Fibroblast of the aortic adventitia (primary cell): Measurements from ENCODE around the gene CDK8. TPM values are rescaled to one million over a fixed set of nuclear protein-coding genes. Genes with fewer than 3 reads are reported as not detected.

Source experiments
- DNase-seq: peaks from one replicate; pipeline ENCODE4 v3.0.0-alpha.2; 2010; ENCODE audit warnings: low read depth
- H3K4me3 ChIP-seq: 2 replicates; pipeline ENCODE4 v1.5.1; 2011; ENCODE audit warnings: low read depth, mild to moderate bottlenecking, control low read depth, low read length, moderate library complexity
- total RNA-seq: library from RNA; depleted of rRNA; stranded (reverse); fragments of >200 nt; gene quantifications from 2 replicates; pipeline ENCODE4 v1.2.3, GENCODE V29; 2012; ENCODE audit warnings: low replicate concordance
- TF ChIP-seq, protein P1 (sequence below): IDR thresholded peaks from 2 replicates; pipeline ENCODE4 v1.5.1; 2011; ENCODE audit warnings: mild to moderate bottlenecking, low read length, control low read depth, inconsistent platforms; ENCODE audit not compliant: insufficient read depth

The CDK8 gene
- total RNA-seq, 1 donor = 13.6 TPM

DNA sequence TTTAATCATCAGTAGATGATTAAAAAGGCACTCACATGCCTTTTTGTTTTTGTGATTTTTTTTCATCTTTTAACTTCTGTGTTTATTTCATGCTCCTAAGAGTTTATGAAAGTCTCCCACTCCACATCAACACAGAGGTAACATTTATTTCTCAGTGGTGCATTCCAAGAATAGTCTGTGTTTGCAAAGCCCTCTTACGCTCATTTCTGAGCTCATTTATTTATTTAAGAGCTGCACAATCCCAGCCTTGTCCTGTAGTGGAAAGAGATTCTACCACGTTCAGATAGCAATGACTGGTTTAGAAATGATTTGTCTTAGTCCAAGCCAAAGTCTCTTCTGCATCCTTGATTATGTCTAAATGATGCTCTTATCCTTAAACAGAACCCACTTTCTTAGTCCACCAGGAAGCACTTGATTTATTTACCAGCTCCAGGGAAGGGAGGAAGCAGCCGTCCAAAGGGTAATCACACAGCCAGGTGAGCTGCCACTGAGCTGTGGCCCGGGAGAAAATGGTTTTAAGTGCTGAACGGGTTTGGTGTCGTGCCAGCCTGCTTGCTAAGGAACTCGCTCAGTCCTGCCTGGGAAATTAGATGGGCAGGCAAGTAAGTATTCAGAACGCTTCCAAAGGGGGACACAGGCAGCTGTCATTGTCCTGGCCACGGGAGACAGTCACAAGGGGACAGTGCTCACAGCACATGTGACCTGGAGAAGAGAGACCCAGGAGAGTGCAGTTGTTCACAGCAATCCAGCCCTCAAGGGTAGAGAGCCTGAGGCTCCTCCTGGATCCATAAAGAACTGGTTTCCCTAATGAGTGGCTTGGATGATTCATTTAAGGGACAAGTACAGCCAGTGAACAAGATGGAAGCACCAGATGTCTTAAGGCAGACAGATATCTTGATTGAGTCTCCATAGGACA lies 171.8 kb downstream of the CDK8 start:
- no peak overlapping the region for H3K4me3 ChIP-seq
- TF ChIP-seq, protein P1, sequence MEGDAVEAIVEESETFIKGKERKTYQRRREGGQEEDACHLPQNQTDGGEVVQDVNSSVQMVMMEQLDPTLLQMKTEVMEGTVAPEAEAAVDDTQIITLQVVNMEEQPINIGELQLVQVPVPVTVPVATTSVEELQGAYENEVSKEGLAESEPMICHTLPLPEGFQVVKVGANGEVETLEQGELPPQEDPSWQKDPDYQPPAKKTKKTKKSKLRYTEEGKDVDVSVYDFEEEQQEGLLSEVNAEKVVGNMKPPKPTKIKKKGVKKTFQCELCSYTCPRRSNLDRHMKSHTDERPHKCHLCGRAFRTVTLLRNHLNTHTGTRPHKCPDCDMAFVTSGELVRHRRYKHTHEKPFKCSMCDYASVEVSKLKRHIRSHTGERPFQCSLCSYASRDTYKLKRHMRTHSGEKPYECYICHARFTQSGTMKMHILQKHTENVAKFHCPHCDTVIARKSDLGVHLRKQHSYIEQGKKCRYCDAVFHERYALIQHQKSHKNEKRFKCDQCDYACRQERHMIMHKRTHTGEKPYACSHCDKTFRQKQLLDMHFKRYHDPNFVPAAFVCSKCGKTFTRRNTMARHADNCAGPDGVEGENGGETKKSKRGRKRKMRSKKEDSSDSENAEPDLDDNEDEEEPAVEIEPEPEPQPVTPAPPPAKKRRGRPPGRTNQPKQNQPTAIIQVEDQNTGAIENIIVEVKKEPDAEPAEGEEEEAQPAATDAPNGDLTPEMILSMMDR = no peak
- peak; percentile 36 for DNase-seq

DNA sequence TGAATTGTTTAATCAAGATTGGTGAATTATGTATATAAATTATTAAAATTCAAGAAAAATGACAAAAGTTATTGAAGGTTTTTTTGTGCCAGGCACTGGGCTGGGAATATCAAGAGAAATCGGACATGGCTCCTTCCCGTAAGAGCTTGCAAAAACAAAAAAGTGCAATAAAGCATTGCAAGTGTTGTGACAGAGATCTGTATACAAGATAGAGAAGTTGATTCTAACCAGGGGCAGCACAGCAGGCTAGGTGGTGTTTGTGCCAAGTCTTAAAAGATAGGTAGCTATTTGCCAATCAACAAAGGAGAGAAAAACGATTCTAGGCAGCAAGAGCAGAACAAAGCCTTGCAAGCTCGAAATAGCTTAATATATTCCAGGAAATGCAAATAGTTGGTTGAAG lies 179.8 kb downstream of the CDK8 start:
- DNase-seq = no peak
- TF ChIP-seq, protein P1 = no peak
- H3K4me3 ChIP-seq = no peak overlapping the region

DNA sequence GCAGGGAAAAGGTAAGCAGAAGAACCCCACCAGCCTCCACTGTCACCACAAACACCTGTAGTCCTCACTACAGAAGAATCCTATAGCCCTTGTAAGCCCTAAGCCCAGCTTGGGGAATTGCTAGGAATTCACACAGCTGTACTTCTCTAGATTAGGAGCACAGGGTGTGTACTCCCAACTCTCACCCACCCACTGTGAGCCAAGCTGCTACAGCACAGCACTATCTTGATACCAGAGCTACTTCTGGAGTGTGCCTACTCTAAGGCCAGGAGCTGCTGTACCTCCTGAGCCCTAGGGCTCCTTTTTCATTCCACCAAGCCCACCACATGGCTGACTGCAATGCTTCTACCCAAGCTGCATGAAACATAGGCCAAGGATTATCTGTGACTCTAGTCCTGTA lies 181.2 kb downstream of the CDK8 start:
- H3K4me3 ChIP-seq = no peak overlapping the region
- no peak for DNase-seq
- TF ChIP-seq, protein P1 = no peak

DNA sequence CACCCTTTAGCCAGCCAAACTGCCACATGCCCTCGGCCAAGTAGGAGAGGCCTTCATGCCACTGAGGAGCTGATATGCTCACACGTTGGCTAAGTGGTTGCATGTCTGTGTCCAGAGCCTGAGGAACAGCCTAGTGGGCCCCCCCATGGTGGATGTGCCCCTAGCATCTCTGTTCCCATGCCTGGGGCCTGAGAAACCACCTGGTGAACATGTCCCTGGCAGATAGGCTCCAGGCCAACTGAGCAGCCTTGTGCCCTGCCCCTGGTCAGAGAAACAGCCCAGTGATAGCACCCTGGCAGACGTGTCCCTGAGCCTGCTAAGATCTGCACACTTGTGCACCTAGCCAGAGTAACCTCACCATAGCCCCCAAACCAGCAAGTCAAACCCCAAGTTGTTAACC lies 181.7 kb downstream of the CDK8 start:
- DNase-seq = no peak
- TF ChIP-seq, protein P1 = no peak
- no peak overlapping the region for H3K4me3 ChIP-seq

DNA sequence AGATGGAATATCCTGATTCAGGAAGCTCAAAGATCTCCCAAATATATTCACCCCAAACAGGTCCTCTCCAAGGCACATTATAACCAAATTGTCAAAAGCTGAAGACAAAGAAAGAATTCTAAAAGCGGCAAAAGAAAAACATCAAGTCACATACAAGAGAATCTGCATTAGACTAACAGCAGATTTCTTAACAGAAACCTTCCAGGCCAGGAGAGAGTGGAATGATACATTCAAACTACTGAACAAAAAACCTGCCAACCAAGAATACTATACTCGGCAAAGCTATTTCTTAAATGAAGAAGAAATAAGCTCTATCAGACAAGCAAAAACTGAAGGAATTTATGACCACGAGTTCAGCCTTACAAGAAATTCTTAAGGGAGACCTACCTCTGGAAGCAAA lies 183.0 kb downstream of the CDK8 start:
- H3K4me3 ChIP-seq = no peak overlapping the region
- TF ChIP-seq, protein P1 = no peak
- no peak for DNase-seq

DNA sequence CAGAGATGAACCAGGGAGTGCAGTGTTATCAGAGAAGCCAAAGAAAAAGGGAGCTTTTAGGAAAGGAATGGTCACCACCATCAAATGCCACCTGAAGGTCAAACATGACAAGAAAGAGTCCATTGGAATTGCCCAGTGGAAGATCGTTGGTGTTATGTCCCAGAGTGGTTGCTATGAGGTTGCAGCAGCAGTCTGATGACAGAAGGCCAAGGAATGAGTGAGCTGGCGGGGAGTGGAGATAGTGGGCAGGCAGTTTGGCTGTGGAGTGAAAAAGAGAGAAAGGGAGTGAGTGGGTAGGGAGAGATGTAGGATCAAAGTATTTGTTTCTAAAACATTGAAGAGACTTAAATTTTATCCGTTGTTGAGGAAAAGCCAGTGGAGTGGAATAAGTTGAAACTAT lies 186.2 kb downstream of the CDK8 start:
- H3K4me3 ChIP-seq = no peak overlapping the region
- TF ChIP-seq, protein P1 = no peak
- DNase-seq = peak; percentile 40
